GM10847 (cell line): ENCODE measurements around the gene TBRG4.

ENCODE experiments used
- POLR2A ChIP-seq: IDR thresholded peaks from 2 replicates; pipeline ENCODE4 v1.6.1; 2011; ENCODE audit not compliant: insufficient read length; ENCODE audit errors: extremely low read depth

TBRG4 gene

GRCh38 chr7:45126201-45126600 is 14.7 kb upstream of the TBRG4 start:
- no peak for TF ChIP-seq POLR2A

- no peak for TF ChIP-seq POLR2A
Observed at GRCh38 chr7:45125193-45125904, 13.9 kb upstream of the TBRG4 start.

- no peak for TF ChIP-seq POLR2A
Observed at GRCh38 chr7:45123913-45124710, 12.6 kb upstream of the TBRG4 start.

GRCh38 chr7:45122975-45123860 is 11.7 kb upstream of the TBRG4 start:
- TF ChIP-seq POLR2A: no peak

GRCh38 chr7:45119550-45119949 is 8.1 kb upstream of the TBRG4 start:
- no peak for TF ChIP-seq POLR2A

- TF ChIP-seq POLR2A: no peak
Observed at GRCh38 chr7:45118889-45119331, 7.4 kb upstream of the TBRG4 start.

- no peak for TF ChIP-seq POLR2A
Observed at GRCh38 chr7:45118292-45118691, 6.8 kb upstream of the TBRG4 start.

- no peak for TF ChIP-seq POLR2A
Observed at GRCh38 chr7:45117582-45117981, 6.1 kb upstream of the TBRG4 start.

- no peak for TF ChIP-seq POLR2A
Observed at GRCh38 chr7:45116048-45116447, 4.6 kb upstream of the TBRG4 start.

GRCh38 chr7:45114926-45115325 is 3.4 kb upstream of the TBRG4 start:
- no peak for TF ChIP-seq POLR2A

- TF ChIP-seq POLR2A: no peak
Observed at GRCh38 chr7:45112648-45113047, 1.2 kb upstream of the TBRG4 start.

GRCh38 chr7:45108863-45109262 is 2.6 kb downstream of the TBRG4 start:
- TF ChIP-seq POLR2A: no peak

GRCh38 chr7:45107356-45107755 is 4.1 kb downstream of the TBRG4 start:
- TF ChIP-seq POLR2A: no peak

GRCh38 chr7:45106820-45107219 is 4.7 kb downstream of the TBRG4 start:
- no peak for TF ChIP-seq POLR2A

- no peak for TF ChIP-seq POLR2A
Observed at GRCh38 chr7:45105588-45106188, 5.8 kb downstream of the TBRG4 start.
